ENCODE data around the gene ZNF831.

Gene ZNF831

GRCh38 chr20:59171986-59172385, 8.4 kb downstream of the ZNF831 start:
- H3K27me3 ChIP-seq = no peaks in the 10 kb centered on the region
- no peak overlapping the region for H3K4me3 ChIP-seq (ENCODE audit: low read depth in 1 of 2, low read length in 1 of 2)
- no peak overlapping the region for H3K27ac ChIP-seq
- H3K36me3 ChIP-seq = no peaks in the 10 kb centered on the region
- peaks cover 5% of the 10 kb centered on the region in 2 experiments for H3K4me1 ChIP-seq (ENCODE audit: control insufficient read depth in 1 of 2, insufficient read depth in 1 of 2, low read depth in 1 of 2, low read length in 1 of 2)
- H3K9me3 ChIP-seq = no peaks in the 10 kb centered on the region
- TF ChIP-seq CTCF (IDR thresholded peaks at IDR 0.05) = no peak

DNA sequence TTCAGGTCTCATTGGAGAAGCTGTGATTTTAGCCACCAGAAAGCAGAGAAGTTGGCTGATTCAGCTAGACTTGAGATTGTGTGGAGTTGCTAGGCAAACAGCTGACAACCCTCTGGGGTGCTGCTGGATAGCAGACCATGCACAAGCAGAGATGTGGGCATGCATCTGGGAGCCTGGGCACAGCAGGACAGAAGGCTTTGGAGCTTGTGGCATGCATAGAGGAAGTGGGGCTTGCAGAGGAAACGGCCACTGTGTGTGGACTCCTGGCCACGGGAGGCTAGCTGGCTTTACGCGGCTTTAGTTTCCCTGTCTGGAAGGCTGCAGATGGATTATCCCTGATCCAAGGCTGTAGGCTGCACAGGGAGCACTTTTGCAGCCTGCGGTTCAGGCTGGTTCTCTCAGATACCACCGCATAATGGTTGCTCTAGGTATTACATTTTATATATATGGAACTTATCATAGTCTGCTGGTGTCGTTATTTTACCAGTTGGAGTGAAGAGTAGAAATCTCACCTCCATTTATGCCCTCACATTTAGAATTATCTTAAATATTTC, 10.4 kb downstream of the ZNF831 start:
- Histone ChIP-seq H3K4me3 (ENCODE audit: low read depth in 1 of 2, low read length in 1 of 2) (no peak overlapping the region), H3K9me3 (no peaks in the 10 kb centered on the region), H3K27ac (no peak overlapping the region), H3K4me1 (ENCODE audit: control insufficient read depth in 1 of 2, insufficient read depth in 1 of 2, low read depth in 1 of 2, low read length in 1 of 2) (peaks cover 5% of the 10 kb centered on the region in 2 experiments), H3K27me3 (no peaks in the 10 kb centered on the region), H3K36me3 (no peaks in the 10 kb centered on the region)
- no peak for TF ChIP-seq CTCF (IDR thresholded peaks at IDR 0.05)

- no peak for TF ChIP-seq CTCF (IDR thresholded peaks at IDR 0.05)
- Histone ChIP-seq H3K4me1 (ENCODE audit: control insufficient read depth in 1 of 2, insufficient read depth in 1 of 2, low read depth in 1 of 2, low read length in 1 of 2) (peaks cover 5% of the 10 kb centered on the region in 2 experiments), H3K36me3 (no peaks in the 10 kb centered on the region), H3K9me3 (no peaks in the 10 kb centered on the region), H3K4me3 (ENCODE audit: low read depth in 1 of 2, low read length in 1 of 2) (no peak overlapping the region), H3K27me3 (no peaks in the 10 kb centered on the region), H3K27ac (no peak overlapping the region)
Measured at GRCh38 chr20:59175002-59175401, 11.4 kb downstream of the ZNF831 start.

- Histone ChIP-seq H3K36me3 (no peaks in the 10 kb centered on the region), H3K27me3 (no peaks in the 10 kb centered on the region), H3K4me3 (ENCODE audit: low read depth in 1 of 2, low read length in 1 of 2) (no peak overlapping the region), H3K4me1 (ENCODE audit: control insufficient read depth in 1 of 2, insufficient read depth in 1 of 2, low read depth in 1 of 2, low read length in 1 of 2) (peaks cover 4 to 5% of the 10 kb centered on the region in 2 experiments), H3K27ac (no peak overlapping the region), H3K9me3 (no peaks in the 10 kb centered on the region)
- no peak for TF ChIP-seq CTCF (IDR thresholded peaks at IDR 0.05)
Measured at GRCh38 chr20:59175861-59176260, 12.2 kb downstream of the ZNF831 start.

DNA sequence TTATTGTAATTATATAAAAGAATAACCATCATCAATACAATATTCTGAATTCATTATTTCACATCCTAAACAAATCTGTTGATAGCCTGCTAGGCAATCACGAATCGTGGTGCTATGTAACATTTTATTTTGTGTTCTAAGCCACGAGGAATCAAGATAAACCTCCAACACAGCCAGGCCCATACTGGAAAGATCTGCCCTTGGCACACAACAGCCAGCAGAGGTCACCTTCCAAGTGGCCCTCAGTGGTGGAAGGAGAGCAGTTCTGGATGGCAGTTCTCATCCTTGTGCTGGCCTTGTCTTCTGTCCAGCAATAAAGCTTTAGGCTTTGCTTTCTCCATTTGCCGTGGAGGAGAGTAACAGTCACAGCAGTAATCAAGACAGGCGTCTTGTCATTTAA, 13.2 kb downstream of the ZNF831 start:
- Histone ChIP-seq H3K4me1 (ENCODE audit: control insufficient read depth in 1 of 2, insufficient read depth in 1 of 2, low read depth in 1 of 2, low read length in 1 of 2) (no peaks in the 10 kb centered on the region), H3K36me3 (no peaks in the 10 kb centered on the region), H3K4me3 (ENCODE audit: low read depth in 1 of 2, low read length in 1 of 2) (no peak overlapping the region), H3K27ac (no peak overlapping the region), H3K27me3 (no peaks in the 10 kb centered on the region), H3K9me3 (no peaks in the 10 kb centered on the region)
- no peak for TF ChIP-seq CTCF (IDR thresholded peaks at IDR 0.05)
